ENCODE data around the gene MYLK. TPM values are rescaled to one million over a fixed set of nuclear protein-coding genes. Genes with fewer than 3 reads are reported as not detected.
A peak's percentile ranks its signal among the peaks of the same experiment; 100 is the strongest.

The MYLK gene
- total RNA-seq, 1 experiment from 2014 or later, result 28.8 TPM

- in situ Hi-C loops (cut with HindIII; ENCODE audit: low pct_unique_long_range_greater_than_20kb, low sequenced_read_pairs), result no loop called here
- no peak for DNase-seq (ENCODE audit: low read depth)
Observed at GRCh38 chr3:123840961-123841360, 43.2 kb downstream of the MYLK start.

GRCh38 chr3:123837858-123838257 lies 46.3 kb downstream of the MYLK start:
- in situ Hi-C loops (cut with HindIII; ENCODE audit: low pct_unique_long_range_greater_than_20kb, low sequenced_read_pairs), result no loop called here
- DNase-seq (ENCODE audit: low read depth), result no peak

DNA sequence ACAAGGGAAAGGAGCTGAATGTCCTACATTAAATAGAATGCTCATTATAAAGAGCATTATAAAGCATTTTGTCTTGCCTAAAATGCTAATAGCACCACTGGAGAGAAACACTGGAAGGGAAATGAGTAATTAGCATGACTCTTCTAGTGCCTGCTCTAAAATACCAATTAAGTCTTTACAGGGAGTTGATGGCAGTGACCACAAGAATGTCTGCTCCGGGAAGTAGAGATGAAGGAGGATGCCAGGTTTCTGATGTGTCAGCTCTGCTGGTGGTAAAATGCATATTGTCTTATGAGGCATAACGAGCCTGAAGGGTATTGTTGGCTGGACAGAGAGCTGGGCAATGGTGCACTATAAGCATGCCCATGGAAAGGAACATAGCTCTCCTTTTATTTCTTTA lies 49.5 kb downstream of the MYLK start:
- peak; percentile 64 for DNase-seq (ENCODE audit: low read depth)
- in situ Hi-C loops (cut with HindIII; ENCODE audit: low pct_unique_long_range_greater_than_20kb, low sequenced_read_pairs), result no loop called here

DNA sequence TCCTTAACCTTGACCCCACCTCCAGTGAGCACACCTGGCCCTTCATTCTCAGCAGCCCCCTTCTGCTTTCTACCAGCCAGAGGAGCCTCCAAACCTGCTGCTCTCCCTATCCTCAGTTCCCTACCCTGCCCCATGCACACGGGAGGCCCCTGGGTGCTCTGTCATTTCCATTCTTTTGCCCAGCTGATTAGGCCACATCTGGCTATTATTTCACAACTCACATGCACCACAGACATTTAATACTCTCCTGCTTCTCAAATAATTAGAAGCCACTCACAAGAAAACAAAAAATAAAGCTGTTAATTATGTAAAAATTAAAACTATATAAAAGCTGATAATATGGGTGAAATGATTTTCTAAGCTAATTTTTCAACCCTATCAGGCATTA lies 50.7 kb downstream of the MYLK start:
- in situ Hi-C loops (cut with HindIII; ENCODE audit: low pct_unique_long_range_greater_than_20kb, low sequenced_read_pairs), result no loop called here
- no peak for DNase-seq (ENCODE audit: low read depth)

DNA sequence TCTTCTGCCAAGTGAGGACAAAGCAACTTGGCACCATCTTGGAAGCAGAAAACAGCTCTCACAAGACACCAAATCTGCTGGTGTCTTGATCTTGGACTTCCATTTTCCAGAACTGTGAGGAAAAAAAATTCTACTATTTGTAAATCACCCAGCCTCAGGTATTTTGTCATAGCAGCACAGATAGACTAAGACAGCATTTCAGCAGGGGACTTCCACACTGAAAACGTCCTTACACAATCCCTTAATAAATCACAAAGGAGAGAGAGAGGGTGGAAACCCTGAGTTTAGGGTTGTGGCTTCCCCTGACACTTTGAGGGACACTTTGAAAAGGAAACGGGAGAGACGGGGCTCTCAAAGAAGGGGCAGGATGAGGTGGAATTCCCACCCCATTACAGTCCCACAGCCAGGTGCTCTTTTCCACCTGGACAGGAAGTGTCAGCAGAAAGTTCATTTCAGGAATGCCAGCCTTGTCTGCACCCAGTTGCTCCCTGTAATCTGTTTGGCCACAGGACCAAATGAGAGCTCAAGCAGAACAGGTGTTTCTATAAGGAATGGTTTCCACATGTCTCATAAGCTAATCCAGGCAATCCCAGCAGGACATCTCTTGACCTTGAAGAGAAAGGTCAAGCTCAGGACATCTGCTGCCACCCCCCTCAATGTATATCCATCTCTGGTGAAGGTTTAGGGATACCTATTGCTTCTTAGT lies 51.3 kb downstream of the MYLK start:
- in situ Hi-C loops (cut with HindIII; ENCODE audit: low pct_unique_long_range_greater_than_20kb, low sequenced_read_pairs), result no loop called here
- no peak for DNase-seq (ENCODE audit: low read depth)

DNA sequence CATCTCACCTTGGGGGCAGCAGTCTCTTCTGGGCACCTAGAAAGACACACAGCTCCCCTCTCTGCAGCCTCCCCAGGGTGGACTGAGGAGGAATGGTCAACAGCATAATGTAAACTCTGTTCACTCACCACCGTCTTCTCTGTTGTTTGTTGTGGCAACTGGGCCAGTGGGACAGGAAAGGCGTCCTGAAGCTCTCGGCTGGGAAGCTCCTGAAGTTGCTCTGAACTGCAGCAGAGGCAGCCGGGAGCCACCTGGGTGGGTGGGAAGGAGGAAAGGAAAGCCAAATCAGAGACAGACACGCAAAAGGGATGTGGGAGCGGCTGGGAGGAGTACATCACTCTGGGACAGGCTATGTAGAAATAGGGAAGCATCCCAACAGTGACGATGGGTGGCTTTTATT lies 52.7 kb downstream of the MYLK start:
- in situ Hi-C loops (cut with HindIII; ENCODE audit: low pct_unique_long_range_greater_than_20kb, low sequenced_read_pairs), result no loop called here
- no peak for DNase-seq (ENCODE audit: low read depth)

DNA sequence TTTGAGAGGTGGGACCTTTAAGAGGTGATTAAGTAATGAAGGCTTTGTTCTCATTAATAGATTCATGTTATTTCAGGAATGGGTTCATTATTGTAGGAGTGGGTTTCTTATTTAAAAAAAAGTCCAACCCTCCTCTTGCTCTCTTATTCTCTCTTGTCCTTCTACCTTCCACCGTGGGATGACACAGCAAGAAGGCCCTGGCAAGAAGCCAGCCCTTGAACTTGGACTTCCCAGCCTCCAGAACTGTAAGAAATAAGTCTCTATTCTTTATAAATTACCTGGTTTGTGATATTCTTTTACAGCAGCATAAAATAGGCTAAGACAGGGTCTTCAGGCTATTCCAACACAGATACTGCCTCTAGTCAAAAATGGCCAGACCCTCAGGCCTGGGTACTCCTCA lies 62.2 kb downstream of the MYLK start:
- in situ Hi-C loops (cut with HindIII; ENCODE audit: low pct_unique_long_range_greater_than_20kb, low sequenced_read_pairs), result no loop called here
- DNase-seq (ENCODE audit: low read depth), result no peak

- in situ Hi-C loops (cut with HindIII; ENCODE audit: low pct_unique_long_range_greater_than_20kb, low sequenced_read_pairs), result loop anchor here (10.0 kb wide), 1 partner anchor 65 kb away; no protein-coding TSS in a partner anchor
- DNase-seq (ENCODE audit: low read depth), result no peak
Observed at GRCh38 chr3:123819949-123820348, 64.2 kb downstream of the MYLK start.

DNA sequence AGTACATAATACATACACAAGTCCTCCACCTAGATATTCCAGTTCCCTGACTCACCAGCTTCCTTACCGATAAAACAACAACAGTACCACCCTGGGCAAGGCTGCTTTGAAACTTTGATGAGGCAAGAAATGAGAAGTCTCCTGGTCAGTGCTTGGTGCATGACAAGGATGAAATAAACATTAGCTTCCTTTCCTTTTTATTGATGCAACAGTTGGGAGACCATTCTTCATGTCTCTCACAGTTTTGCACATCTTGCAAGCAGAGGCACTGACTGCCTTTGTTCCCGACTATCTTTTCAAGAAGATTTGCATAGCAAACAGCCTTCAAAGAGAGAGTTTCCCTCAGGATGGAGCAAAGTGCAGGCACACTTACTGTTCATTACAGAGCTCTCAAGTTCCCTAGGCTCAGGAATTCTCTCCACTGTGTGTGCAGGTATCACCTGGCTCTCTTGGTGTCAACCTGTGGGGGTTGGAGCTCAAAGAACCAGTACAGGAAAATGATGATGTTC lies 65.2 kb downstream of the MYLK start:
- DNase-seq (ENCODE audit: low read depth), result peak; percentile 32
- in situ Hi-C loops (cut with HindIII; ENCODE audit: low pct_unique_long_range_greater_than_20kb, low sequenced_read_pairs), result loop anchor here (10.0 kb wide), 1 partner anchor 64 kb away; no protein-coding TSS in a partner anchor

DNA sequence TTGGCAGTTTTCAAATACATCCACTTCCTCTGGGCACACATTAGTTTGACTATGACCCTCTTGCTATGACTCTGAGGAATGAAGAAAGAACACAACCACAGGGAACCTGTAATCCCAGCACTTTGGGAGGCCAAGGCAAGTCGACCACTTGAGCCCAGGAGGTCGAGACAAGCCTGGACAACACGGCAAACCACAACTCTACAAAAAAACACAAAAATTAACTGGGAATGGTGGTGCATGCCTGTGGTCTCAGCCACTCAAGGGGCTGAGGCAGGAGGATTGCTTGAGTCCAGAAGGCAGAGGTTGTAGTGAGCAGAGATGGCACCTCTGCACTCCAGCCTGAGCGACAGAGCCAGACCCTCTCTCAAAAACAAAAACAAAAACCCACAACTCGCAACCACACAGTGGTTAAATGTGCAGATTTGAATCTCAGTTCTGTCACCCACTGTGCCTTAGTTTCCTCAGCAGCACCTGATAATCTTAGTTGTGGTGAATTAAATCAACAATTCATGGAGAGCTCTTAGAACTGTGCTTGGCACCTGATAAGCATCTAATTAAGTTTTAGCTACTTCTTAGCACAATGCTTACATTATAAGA lies 65.7 kb downstream of the MYLK start:
- no peak for DNase-seq (ENCODE audit: low read depth)
- in situ Hi-C loops (cut with HindIII; ENCODE audit: low pct_unique_long_range_greater_than_20kb, low sequenced_read_pairs), result loop anchor here (10.0 kb wide), 1 partner anchor 64 kb away; no protein-coding TSS in a partner anchor

- DNase-seq (ENCODE audit: low read depth), result no peak
- in situ Hi-C loops (cut with HindIII; ENCODE audit: low pct_unique_long_range_greater_than_20kb, low sequenced_read_pairs), result loop anchor here (10.0 kb wide), 1 partner anchor 63 kb away; no protein-coding TSS in a partner anchor
Observed at GRCh38 chr3:123817413-123817812, 66.7 kb downstream of the MYLK start.

DNA sequence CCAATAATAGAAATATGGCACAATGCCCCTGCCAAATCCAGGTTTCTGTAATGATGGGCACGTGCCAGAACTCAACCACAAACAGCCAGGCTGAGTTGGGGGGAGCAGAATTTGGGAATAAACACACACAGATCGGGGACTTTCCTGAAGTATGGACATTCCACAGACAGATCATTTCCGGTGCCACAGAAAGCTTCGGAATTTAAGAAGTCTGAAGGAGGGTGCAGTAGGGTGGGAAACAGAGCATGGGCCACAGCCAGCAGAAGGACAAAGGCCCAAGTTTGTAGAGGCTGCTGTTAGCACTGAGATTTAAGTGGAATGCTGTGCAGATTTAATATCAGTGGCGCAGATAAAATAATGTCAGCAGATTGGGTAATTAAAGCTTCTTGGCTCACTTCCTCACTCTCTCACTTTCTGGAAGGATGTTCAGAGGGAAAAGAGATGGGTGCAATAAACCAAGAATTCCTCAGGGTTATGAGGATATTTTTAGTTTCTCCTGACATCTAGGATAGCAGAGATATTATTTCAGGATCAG lies 67.4 kb downstream of the MYLK start:
- DNase-seq (ENCODE audit: low read depth), result no peak
- in situ Hi-C loops (cut with HindIII; ENCODE audit: low pct_unique_long_range_greater_than_20kb, low sequenced_read_pairs), result loop anchor here (10.0 kb wide), 1 partner anchor 62 kb away; no protein-coding TSS in a partner anchor

DNA sequence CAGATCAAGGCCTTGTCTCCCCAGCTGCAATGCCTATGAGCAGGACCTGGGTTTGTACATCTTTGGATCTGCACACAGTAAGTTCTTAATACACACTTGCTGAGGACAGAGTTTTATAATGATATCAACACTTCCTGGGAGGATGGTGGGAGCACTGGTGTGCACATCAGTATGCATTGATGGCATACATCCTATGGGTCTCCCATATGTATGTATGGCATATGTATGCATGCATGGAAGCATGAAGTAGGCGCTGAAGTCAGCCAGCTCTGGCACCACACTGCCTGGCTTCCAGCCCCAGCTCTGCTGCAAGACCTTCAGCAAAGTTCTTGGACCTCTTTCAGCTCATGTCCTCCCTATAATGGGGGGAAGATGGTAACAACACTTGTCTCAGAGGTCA lies 68.2 kb downstream of the MYLK start:
- in situ Hi-C loops (cut with HindIII; ENCODE audit: low pct_unique_long_range_greater_than_20kb, low sequenced_read_pairs), result loop anchor here (10.0 kb wide), 1 partner anchor 61 kb away; no protein-coding TSS in a partner anchor
- no peak for DNase-seq (ENCODE audit: low read depth)

- no peak for DNase-seq (ENCODE audit: low read depth)
- in situ Hi-C loops (cut with HindIII; ENCODE audit: low pct_unique_long_range_greater_than_20kb, low sequenced_read_pairs), result loop anchor here (10.0 kb wide), 1 partner anchor 59 kb away; no protein-coding TSS in a partner anchor
Observed at GRCh38 chr3:123813876-123814275, 70.3 kb downstream of the MYLK start.

DNA sequence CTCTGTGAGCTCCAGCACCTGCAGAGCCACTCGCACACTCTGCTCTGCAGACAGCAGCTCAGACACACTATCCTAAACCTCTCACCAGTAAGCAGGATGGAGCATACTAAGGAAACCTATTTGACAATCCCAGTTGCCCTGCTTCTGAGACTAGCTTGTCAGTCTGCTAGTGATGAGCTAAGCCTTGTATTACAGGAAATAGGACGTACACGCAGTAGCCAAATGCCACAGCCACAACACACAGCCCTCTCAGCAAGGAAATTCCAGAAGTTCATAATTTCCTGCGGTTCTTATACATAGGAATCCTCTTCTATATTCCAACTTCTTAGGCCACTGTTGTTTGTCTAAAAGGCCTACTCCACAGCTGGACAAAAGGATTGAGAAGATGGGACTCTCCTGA lies 74.5 kb downstream of the MYLK start:
- no peak for DNase-seq (ENCODE audit: low read depth)
- in situ Hi-C loops (cut with HindIII; ENCODE audit: low pct_unique_long_range_greater_than_20kb, low sequenced_read_pairs), result no loop called here

GRCh38 chr3:123808812-123809211 lies 75.3 kb downstream of the MYLK start:
- in situ Hi-C loops (cut with HindIII; ENCODE audit: low pct_unique_long_range_greater_than_20kb, low sequenced_read_pairs), result no loop called here
- DNase-seq (ENCODE audit: low read depth), result no peak

DNA sequence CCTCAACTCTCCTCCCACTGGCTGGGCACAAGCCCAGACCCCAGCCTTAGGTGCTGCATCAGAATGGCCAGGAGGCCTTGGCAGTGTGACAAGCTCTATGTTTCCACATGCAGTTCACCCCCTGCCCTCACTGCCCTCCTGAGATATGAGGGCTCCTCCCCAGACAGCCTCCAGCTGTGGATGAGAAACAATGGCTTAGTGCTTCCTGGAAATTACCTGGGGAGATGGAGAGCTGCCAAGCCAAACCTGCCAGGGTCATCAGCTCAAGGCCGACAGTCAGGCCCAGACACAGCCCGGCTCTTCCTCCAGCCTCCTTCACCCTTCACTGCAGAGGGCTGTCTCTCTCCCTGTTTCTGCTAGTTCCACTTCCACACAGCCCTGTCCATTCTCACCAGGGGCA lies 76.3 kb downstream of the MYLK start:
- no peak for DNase-seq (ENCODE audit: low read depth)
- in situ Hi-C loops (cut with HindIII; ENCODE audit: low pct_unique_long_range_greater_than_20kb, low sequenced_read_pairs), result no loop called here

- in situ Hi-C loops (cut with HindIII; ENCODE audit: low pct_unique_long_range_greater_than_20kb, low sequenced_read_pairs), result no loop called here
- DNase-seq (ENCODE audit: low read depth), result no peak
Observed at GRCh38 chr3:123805504-123805903, 78.6 kb downstream of the MYLK start.

- no peak for DNase-seq (ENCODE audit: low read depth)
- in situ Hi-C loops (cut with HindIII; ENCODE audit: low pct_unique_long_range_greater_than_20kb, low sequenced_read_pairs), result no loop called here
Observed at GRCh38 chr3:123805101-123805500, 79.0 kb downstream of the MYLK start.

All from Caki2 (cell line).